ENCODE measurements around the gene HEXD.

DNA sequence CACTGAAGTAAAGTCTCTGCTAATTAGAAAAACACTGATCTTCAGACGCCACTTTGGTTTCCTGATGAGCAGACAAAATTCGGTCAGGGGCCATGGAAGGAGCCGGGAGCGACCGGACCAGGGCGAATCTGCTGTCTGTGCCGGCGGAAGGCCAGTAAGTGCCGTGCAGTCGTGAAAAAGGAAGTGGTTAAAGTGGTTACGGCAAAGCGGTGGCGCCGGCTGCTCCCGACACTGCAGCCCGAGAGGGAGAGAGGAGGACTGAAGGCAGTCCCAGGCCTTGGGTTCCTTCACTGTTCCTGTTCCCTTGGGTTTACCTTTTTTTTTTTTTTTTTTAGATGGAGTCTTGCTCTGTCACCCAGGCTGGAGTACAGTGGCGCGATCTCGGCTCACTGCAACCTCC, 17.3 kb upstream of the HEXD start:
- TF ChIP-seq, protein P1, sequence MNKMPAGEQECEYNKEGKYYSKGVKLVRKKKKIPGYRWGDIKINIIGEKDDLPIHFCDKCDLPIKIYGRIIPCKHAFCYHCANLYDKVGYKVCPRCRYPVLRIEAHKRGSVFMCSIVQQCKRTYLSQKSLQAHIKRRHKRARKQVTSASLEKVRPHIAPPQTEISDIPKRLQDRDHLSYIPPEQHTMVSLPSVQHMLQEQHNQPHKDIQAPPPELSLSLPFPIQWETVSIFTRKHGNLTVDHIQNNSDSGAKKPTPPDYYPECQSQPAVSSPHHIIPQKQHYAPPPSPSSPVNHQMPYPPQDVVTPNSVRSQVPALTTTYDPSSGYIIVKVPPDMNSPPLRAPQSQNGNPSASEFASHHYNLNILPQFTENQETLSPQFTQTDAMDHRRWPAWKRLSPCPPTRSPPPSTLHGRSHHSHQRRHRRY (tag by site-specific recombination; IDR thresholded peaks at IDR 0.05) = no peak
- TF ChIP-seq, protein P2, sequence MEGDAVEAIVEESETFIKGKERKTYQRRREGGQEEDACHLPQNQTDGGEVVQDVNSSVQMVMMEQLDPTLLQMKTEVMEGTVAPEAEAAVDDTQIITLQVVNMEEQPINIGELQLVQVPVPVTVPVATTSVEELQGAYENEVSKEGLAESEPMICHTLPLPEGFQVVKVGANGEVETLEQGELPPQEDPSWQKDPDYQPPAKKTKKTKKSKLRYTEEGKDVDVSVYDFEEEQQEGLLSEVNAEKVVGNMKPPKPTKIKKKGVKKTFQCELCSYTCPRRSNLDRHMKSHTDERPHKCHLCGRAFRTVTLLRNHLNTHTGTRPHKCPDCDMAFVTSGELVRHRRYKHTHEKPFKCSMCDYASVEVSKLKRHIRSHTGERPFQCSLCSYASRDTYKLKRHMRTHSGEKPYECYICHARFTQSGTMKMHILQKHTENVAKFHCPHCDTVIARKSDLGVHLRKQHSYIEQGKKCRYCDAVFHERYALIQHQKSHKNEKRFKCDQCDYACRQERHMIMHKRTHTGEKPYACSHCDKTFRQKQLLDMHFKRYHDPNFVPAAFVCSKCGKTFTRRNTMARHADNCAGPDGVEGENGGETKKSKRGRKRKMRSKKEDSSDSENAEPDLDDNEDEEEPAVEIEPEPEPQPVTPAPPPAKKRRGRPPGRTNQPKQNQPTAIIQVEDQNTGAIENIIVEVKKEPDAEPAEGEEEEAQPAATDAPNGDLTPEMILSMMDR (tag by site-specific recombination; IDR thresholded peaks at IDR 0.05) = no peak
- no peak for TF ChIP-seq ZNF202 (tag by site-specific recombination; IDR thresholded peaks at IDR 0.05; ENCODE audit: borderline replicate concordance)
- TF ChIP-seq, protein P3, sequence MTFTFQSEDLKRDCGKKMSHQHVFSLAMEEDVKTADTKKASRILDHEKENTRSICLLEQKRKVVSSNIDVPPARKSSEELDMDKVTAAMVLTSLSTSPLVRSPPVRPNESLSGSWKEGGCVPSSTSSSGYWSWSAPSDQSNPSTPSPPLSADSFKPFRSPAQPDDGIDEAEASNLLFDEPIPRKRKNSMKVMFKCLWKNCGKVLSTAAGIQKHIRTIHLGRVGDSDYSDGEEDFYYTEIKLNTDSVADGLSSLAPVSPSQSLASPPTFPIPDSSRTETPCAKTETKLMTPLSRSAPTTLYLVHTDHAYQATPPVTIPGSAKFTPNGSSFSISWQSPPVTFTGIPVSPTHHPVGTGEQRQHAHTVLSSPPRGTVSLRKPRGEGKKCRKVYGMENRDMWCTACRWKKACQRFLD (tag by site-specific recombination; IDR thresholded peaks at IDR 0.05) = no peak
- TF ChIP-seq ZNF426 (tag by site-specific recombination; IDR thresholded peaks at IDR 0.05) = no peak
- TF ChIP-seq, protein P4, sequence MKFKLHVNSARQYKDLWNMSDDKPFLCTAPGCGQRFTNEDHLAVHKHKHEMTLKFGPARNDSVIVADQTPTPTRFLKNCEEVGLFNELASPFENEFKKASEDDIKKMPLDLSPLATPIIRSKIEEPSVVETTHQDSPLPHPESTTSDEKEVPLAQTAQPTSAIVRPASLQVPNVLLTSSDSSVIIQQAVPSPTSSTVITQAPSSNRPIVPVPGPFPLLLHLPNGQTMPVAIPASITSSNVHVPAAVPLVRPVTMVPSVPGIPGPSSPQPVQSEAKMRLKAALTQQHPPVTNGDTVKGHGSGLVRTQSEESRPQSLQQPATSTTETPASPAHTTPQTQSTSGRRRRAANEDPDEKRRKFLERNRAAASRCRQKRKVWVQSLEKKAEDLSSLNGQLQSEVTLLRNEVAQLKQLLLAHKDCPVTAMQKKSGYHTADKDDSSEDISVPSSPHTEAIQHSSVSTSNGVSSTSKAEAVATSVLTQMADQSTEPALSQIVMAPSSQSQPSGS (tag by site-specific recombination; IDR thresholded peaks at IDR 0.05; ENCODE audit: low read depth) = no peak
- TF ChIP-seq KLF7 (tag by site-specific recombination; IDR thresholded peaks at IDR 0.05; ENCODE audit: borderline replicate concordance) = no peak
- no peak for TF ChIP-seq ZBTB17 (tag by site-specific recombination; IDR thresholded peaks at IDR 0.05)
